HEK293 (cell line): ENCODE measurements around the gene NUDT16L1.

Experiments
- CTCF ChIA-PET: fragments of 350-600 bp; formaldehyde crosslinking; extraction: SDS; loops from one replicate; lab custom pipeline; 2021; ENCODE audit warnings: antibody characterized with exemption; lab: Yijun Ruan, JAX
- POLR2A ChIA-PET: fragments of 300-600 bp; formaldehyde crosslinking; extraction: SDS; loops from one replicate; lab custom pipeline; 2020; ENCODE audit warnings: antibody characterized with exemption, inconsistent platforms; lab: Yijun Ruan, JAX
- H3K27ac ChIP-seq: fragments of 200-500 bp; sonication (Bioruptor generic); 2 replicates; pipeline ENCODE4 v1.5.1; 2014; ENCODE audit warnings: low read depth, low read length, control low read depth, inconsistent platforms; ENCODE audit errors: extremely low read depth
- H3K36me3 ChIP-seq, 2 experiments: fragments of 200-500 bp in 1 of 2; sonication (Bioruptor generic) in 1 of 2; 1 replicate in 1 of 2; 2 replicates in 1 of 2; pipeline ENCODE4 v1.5.1; 2014 to 2017; ENCODE audit warnings: inconsistent platforms in 2 of 2, low read length in 2 of 2; ENCODE audit not compliant: control insufficient read depth in 2 of 2, insufficient read depth in 1 of 2
- H3K4me1 ChIP-seq: fragments of 200-500 bp; sonication (Bioruptor generic); 2 replicates; pipeline ENCODE4 v1.5.1; 2014; ENCODE audit warnings: mild to moderate bottlenecking, low read length, inconsistent platforms; ENCODE audit not compliant: control insufficient read depth, insufficient read depth
- H3K4me3 ChIP-seq: 2 replicates; pipeline ENCODE4 v1.5.1; 2011; ENCODE audit warnings: low read depth, mild to moderate bottlenecking, control low read depth, low read length, moderate library complexity
- H3K9me3 ChIP-seq: fragments of 200-500 bp; sonication (Bioruptor generic); 2 replicates; pipeline ENCODE4 v1.5.1; 2014; ENCODE audit warnings: low read depth, low read length, inconsistent platforms; ENCODE audit not compliant: control insufficient read depth, insufficient read depth
- OVOL3 ChIP-seq: fragments of 450-650 bp; formaldehyde crosslinking; IDR thresholded peaks from 2 replicates; pipeline ENCODE4 v1.5.1; 2016; ENCODE audit warnings: missing biosample characterization, missing genetic modification characterization
- ZBTB1 ChIP-seq: fragments of 450-650 bp; formaldehyde crosslinking; IDR thresholded peaks from 2 replicates; pipeline ENCODE4 v1.5.1; 2016; ENCODE audit warnings: missing biosample characterization, missing genetic modification characterization
- ZIC2 ChIP-seq: fragments of 450-650 bp; formaldehyde crosslinking; IDR thresholded peaks from 2 replicates; pipeline ENCODE4 v1.5.1; 2016; ENCODE audit warnings: missing biosample characterization, missing genetic modification characterization
- ZNF132 ChIP-seq: fragments of 450-650 bp; formaldehyde crosslinking; IDR thresholded peaks from 2 replicates; pipeline ENCODE4 v1.5.1; 2017; ENCODE audit warnings: missing biosample characterization, missing genetic modification characterization, borderline replicate concordance
- ZNF133 ChIP-seq: fragments of 450-650 bp; formaldehyde crosslinking; IDR thresholded peaks from 2 replicates; pipeline ENCODE4 v1.5.1; 2016; ENCODE audit warnings: missing biosample characterization, missing genetic modification characterization
- ZNF157 ChIP-seq: fragments of 450-650 bp; formaldehyde crosslinking; IDR thresholded peaks from 2 replicates; pipeline ENCODE4 v1.5.1; 2016; ENCODE audit warnings: missing biosample characterization, missing genetic modification characterization
- ZNF24 ChIP-seq: fragments of 450-650 bp; formaldehyde crosslinking; IDR thresholded peaks from 2 replicates; pipeline ENCODE4 v1.5.1; 2016; ENCODE audit warnings: missing biosample characterization, missing genetic modification characterization
- ZNF266 ChIP-seq: fragments of 450-650 bp; formaldehyde crosslinking; IDR thresholded peaks from 2 replicates; pipeline ENCODE4 v1.5.1; 2016; ENCODE audit warnings: missing biosample characterization, missing genetic modification characterization, low read depth
- ZNF274 ChIP-seq, 2 experiments: fragments of 200-500 bp in 1 of 2; fragments of 450-650 bp in 1 of 2; sonication (Bioruptor generic) in 1 of 2; formaldehyde crosslinking in 1 of 2; IDR thresholded peaks; 2 replicates each; pipeline versions ENCODE4 v1.5.1 to v1.6.1; 2014 to 2016; ENCODE audit warnings: borderline replicate concordance in 1 of 2, inconsistent platforms in 1 of 2, low read length in 1 of 2, missing biosample characterization in 1 of 2, missing genetic modification characterization in 1 of 2
- ZNF302 ChIP-seq: fragments of 450-650 bp; formaldehyde crosslinking; IDR thresholded peaks from 2 replicates; pipeline ENCODE4 v1.5.1; 2016; ENCODE audit warnings: missing biosample characterization, missing genetic modification characterization, low read depth
- ZNF350 ChIP-seq: fragments of 450-650 bp; formaldehyde crosslinking; IDR thresholded peaks from 2 replicates; pipeline ENCODE4 v1.5.0; 2017; ENCODE audit warnings: missing biosample characterization, mild to moderate bottlenecking, missing genetic modification characterization
- ZNF354C ChIP-seq: fragments of 450-650 bp; formaldehyde crosslinking; IDR thresholded peaks from 2 replicates; pipeline ENCODE4 v1.5.1; 2016; ENCODE audit warnings: missing biosample characterization, missing genetic modification characterization, low read depth, borderline replicate concordance
- ZNF548 ChIP-seq: fragments of 450-650 bp; formaldehyde crosslinking; IDR thresholded peaks from 2 replicates; pipeline ENCODE4 v1.5.1; 2016; ENCODE audit warnings: missing biosample characterization, missing genetic modification characterization
- ZNF624 ChIP-seq: fragments of 450-650 bp; formaldehyde crosslinking; IDR thresholded peaks from 2 replicates; pipeline ENCODE4 v1.5.1; 2017; ENCODE audit warnings: missing biosample characterization, missing genetic modification characterization
- ZNF654 ChIP-seq: fragments of 450-650 bp; formaldehyde crosslinking; IDR thresholded peaks from 2 replicates; pipeline ENCODE4 v1.5.1; 2016; ENCODE audit warnings: low read depth, missing biosample characterization, missing genetic modification characterization
- ZNF785 ChIP-seq: fragments of 450-650 bp; formaldehyde crosslinking; IDR thresholded peaks from 2 replicates; pipeline ENCODE4 v1.5.1; 2016; ENCODE audit warnings: missing biosample characterization, missing genetic modification characterization
- ZNF791 ChIP-seq: fragments of 450-650 bp; formaldehyde crosslinking; IDR thresholded peaks from 2 replicates; pipeline ENCODE4 v1.5.1; 2016; ENCODE audit warnings: missing biosample characterization, missing genetic modification characterization
- ZNF843 ChIP-seq: fragments of 450-650 bp; formaldehyde crosslinking; IDR thresholded peaks from 2 replicates; pipeline ENCODE4 v1.5.1; 2016; ENCODE audit warnings: missing biosample characterization, missing genetic modification characterization
- TF ChIP-seq, protein P1 (sequence below): fragments of 450-650 bp; formaldehyde crosslinking; IDR thresholded peaks from 2 replicates; pipeline ENCODE4 v1.5.1; 2016; ENCODE audit warnings: missing biosample characterization, missing genetic modification characterization
- TF ChIP-seq, protein P2 (sequence below): fragments of 450-650 bp; formaldehyde crosslinking; IDR thresholded peaks from 2 replicates; pipeline ENCODE4 v1.5.1; 2016; ENCODE audit warnings: missing biosample characterization, missing genetic modification characterization
- TF ChIP-seq, protein P3 (sequence below): fragments of 450-650 bp; formaldehyde crosslinking; IDR thresholded peaks from 2 replicates; pipeline ENCODE4 v1.5.1; 2016; ENCODE audit warnings: missing biosample characterization, missing genetic modification characterization
- TF ChIP-seq, protein P4 (sequence below): fragments of 450-650 bp; formaldehyde crosslinking; IDR thresholded peaks from 2 replicates; pipeline ENCODE4 v1.5.1; 2016; ENCODE audit warnings: missing biosample characterization, missing genetic modification characterization

NUDT16L1 gene

DNA sequence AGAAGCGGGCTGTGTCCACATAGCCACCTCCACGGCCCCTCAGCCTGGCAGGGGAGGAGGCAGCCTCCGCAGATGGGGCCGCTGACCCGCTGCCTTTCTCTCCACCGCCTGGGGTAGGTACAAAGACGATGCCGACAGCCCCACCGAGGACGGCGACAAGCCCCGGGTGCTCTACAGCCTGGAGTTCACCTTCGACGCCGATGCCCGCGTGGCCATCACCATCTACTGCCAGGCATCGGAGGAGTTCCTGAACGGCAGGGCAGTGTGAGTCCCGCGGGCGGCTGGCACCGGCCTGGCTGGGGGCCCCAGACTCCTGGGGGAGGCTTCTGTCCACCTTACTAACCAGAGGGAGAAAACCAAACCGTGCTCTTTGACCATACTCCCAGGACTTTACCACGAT is 40.8 kb upstream of the NUDT16L1 start (continued):
- TF ChIP-seq, protein P1, sequence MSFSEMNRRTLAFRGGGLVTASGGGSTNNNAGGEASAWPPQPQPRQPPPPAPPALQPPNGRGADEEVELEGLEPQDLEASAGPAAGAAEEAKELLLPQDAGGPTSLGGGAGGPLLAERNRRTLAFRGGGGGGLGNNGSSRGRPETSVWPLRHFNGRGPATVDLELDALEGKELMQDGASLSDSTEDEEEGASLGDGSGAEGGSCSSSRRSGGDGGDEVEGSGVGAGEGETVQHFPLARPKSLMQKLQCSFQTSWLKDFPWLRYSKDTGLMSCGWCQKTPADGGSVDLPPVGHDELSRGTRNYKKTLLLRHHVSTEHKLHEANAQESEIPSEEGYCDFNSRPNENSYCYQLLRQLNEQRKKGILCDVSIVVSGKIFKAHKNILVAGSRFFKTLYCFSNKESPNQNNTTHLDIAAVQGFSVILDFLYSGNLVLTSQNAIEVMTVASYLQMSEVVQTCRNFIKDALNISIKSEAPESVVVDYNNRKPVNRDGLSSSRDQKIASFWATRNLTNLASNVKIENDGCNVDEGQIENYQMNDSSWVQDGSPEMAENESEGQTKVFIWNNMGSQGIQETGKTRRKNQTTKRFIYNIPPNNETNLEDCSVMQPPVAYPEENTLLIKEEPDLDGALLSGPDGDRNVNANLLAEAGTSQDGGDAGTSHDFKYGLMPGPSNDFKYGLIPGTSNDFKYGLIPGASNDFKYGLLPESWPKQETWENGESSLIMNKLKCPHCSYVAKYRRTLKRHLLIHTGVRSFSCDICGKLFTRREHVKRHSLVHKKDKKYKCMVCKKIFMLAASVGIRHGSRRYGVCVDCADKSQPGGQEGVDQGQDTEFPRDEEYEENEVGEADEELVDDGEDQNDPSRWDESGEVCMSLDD (tag by site-specific recombination): no peak
- no peak for TF ChIP-seq ZNF350 (tag by site-specific recombination)
- no peak for TF ChIP-seq ZNF24 (tag by site-specific recombination)
- TF ChIP-seq ZNF302 (tag by site-specific recombination): no peak
- TF ChIP-seq ZNF785 (tag by site-specific recombination): no peak
- no peak for TF ChIP-seq ZNF274 (IDR thresholded peaks at IDR 0.05; ENCODE audit: low read length)
- no peak for TF ChIP-seq ZNF274 (tag by site-specific recombination; IDR thresholded peaks at IDR 0.05; ENCODE audit: borderline replicate concordance)
- no peak for TF ChIP-seq ZNF157 (tag by site-specific recombination)
- TF ChIP-seq OVOL3 (tag by site-specific recombination): no peak
- no peak for TF ChIP-seq ZNF791 (tag by site-specific recombination)

DNA sequence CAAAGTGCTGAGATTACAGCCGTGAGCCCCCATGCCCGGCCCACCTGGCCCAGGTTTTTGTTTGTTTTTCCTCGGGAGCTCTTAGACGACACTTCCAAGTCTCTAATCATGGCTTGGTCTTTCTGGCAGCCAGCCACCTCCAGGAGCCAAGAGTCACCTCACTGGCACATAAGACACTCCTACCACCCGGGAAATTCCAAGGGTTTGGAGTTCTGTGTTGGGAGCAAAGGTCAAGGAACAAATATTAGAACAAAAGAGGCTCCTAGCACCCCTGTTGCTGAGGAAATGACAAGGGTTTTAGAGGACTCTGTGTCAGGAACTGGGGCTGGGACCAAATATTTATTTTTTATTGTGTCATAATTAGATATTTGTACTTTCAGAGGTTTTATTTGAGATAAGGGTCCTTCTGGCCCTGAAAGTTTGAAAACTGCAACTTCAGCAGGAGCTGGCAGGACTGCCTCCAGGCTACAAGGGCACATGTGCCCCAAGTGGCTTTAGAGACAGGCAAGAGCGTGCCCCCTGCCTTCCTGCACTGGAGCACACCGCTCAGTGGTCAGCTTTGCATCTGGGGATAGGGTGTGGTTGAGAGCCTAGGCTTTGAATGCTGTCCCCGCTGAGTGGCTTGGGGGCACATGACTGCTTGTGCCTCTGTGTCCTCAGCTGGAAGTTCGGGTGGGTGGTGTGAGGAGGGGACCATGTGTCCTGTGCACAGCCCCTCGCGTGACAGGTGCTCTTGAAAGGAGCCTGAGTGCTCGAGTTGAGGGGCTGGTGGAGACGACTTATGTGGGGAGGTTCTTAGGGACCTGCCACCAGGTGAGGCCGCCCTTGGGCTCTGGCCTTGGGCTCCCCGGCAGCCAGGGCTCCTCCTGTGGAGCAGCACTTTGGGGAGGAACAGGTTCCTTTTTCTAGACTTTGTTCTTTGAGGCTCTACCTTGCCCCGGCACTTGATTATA is 39.1 kb upstream of the NUDT16L1 start:
- no peaks in the 10 kb centered on the region for H3K9me3 ChIP-seq
- ChIA-PET CTCF (interaction anchor here (0.7 kb wide), 1 partner anchor 30 kb away, joined by 3 read pairs; no protein-coding TSS in a partner anchor), POLR2A (no interaction called here)
- TF ChIP-seq ZIC2 (tag by site-specific recombination): peak; percentile 47
- no peak for TF ChIP-seq ZBTB1 (tag by site-specific recombination)
- H3K4me1 ChIP-seq: no peaks in the 10 kb centered on the region
- H3K27ac ChIP-seq: no peak overlapping the region
- peaks cover 4 to 74% of the 10 kb centered on the region in 2 experiments; a peak in 2 of 3 replicates for H3K36me3 ChIP-seq
- H3K4me3 ChIP-seq: no peak overlapping the region

DNA sequence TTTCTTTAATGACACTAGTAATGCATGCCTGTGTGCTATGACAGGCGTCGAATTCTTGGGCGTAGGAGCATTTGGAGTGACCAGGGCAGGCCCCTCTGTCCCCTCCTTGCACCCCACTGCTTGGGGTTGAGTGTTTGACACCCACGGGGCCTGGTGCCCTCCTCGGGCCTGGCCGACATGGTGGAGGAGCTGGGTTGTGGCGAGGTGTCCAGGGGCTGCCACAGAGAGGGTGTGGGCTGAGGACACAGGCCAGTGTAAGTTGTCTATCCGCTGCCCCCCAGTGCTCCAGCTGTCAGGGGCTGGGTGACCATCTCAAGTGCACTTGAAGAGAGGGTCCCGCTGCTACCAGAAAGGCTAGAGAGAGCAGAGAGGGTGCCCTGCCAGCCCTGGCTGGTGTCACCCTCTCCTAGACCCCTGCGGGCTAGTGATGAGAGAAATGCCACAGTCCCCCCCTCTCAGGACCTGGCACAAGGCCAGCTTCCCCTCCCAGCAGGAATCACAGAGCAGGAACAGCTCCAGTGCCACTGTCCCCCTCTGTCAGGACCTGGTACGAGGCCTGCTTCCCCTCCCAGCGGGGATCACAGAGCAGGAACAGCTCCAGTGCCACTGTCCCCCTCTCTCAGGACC is 38.3 kb upstream of the NUDT16L1 start:
- no peak overlapping the region for H3K27ac ChIP-seq
- no peaks in the 10 kb centered on the region for H3K4me1 ChIP-seq
- no peak overlapping the region for H3K4me3 ChIP-seq
- H3K9me3 ChIP-seq: no peaks in the 10 kb centered on the region
- POLR2A ChIA-PET: no interaction called here
- CTCF ChIA-PET: no interaction called here
- H3K36me3 ChIP-seq: peaks cover 4 to 82% of the 10 kb centered on the region in 2 experiments; a peak in 2 of 3 replicates
- TF ChIP-seq ZNF654 (no peak), ZNF624 (tag by site-specific recombination) (no peak), ZNF266 (tag by site-specific recombination) (no peak), ZNF133 (tag by site-specific recombination) (no peak), ZNF132 (tag by site-specific recombination) (no peak), ZNF354C (tag by site-specific recombination) (no peak), ZNF843 (tag by site-specific recombination) (no peak), ZNF548 (tag by site-specific recombination) (no peak)
- TF ChIP-seq, protein P2, sequence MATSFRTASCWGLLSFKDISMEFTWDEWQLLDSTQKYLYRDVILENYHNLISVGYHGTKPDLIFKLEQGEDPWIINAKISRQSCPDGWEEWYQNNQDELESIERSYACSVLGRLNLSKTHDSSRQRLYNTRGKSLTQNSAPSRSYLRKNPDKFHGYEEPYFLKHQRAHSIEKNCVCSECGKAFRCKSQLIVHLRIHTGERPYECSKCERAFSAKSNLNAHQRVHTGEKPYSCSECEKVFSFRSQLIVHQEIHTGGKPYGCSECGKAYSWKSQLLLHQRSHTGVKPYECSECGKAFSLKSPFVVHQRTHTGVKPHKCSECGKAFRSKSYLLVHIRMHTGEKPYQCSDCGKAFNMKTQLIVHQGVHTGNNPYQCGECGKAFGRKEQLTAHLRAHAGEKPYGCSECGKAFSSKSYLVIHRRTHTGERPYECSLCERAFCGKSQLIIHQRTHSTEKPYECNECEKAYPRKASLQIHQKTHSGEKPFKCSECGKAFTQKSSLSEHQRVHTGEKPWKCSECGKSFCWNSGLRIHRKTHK (tag by site-specific recombination): no peak
- TF ChIP-seq, protein P3, sequence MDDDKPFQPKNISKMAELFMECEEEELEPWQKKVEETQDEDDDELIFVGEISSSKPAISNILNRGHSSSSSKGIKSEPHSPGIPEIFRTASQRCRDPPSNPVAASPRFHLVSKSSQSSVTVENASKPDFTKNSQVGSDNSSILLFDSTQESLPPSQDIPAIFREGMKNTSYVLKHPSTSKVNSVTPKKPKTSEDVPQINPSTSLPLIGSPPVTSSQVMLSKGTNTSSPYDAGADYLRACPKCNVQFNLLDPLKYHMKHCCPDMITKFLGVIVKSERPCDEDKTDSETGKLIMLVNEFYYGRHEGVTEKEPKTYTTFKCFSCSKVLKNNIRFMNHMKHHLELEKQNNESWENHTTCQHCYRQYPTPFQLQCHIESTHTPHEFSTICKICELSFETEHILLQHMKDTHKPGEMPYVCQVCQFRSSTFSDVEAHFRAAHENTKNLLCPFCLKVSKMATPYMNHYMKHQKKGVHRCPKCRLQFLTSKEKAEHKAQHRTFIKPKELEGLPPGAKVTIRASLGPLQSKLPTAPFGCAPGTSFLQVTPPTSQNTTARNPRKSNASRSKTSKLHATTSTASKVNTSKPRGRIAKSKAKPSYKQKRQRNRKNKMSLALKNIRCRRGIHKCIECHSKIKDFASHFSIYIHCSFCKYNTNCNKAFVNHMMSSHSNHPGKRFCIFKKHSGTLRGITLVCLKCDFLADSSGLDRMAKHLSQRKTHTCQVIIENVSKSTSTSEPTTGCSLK: no peak
- TF ChIP-seq, protein P4, sequence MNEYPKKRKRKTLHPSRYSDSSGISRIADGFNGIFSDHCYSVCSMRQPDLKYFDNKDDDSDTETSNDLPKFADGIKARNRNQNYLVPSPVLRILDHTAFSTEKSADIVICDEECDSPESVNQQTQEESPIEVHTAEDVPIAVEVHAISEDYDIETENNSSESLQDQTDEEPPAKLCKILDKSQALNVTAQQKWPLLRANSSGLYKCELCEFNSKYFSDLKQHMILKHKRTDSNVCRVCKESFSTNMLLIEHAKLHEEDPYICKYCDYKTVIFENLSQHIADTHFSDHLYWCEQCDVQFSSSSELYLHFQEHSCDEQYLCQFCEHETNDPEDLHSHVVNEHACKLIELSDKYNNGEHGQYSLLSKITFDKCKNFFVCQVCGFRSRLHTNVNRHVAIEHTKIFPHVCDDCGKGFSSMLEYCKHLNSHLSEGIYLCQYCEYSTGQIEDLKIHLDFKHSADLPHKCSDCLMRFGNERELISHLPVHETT (tag by site-specific recombination): no peak
